Hematopoietic multipotent progenitor cell treated with erythropoietin and hydrocortisone succinate and interleukin-3 and kit ligand, for 4 days (in vitro differentiated cells): ENCODE data around the gene MAGEA9B.
"Not testable (repeated sequence)": the region's sequence is repeated elsewhere in the genome, so short reads cannot be mapped to it uniquely, and the experiment has no call there.

Experiments used
- DNase-seq: peaks from one replicate; pipeline ENCODE4 v3.0.0-alpha.2; 2015

MAGEA9B gene

DNA sequence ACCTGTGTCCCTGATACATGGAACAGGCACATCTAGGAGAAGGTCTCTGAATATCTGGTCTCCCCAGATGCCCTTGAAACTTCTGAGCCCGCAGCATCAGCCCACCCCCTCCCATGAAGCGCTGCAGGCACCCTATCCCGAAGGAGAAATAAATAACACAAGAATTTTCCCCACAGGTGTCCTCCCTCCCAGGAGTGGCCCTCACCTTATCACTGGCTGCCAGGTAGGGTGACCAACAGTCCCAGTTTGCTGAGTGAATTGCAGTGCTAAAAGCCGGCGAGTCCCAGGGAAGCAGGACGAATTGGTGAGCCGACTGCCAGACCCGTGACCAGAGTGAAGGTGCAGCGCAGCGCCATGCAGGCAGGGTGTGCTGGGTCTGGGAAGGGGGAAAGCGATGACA lies 53.3 kb downstream of the MAGEA9B start:
- not testable (repeated sequence) for DNase-seq

DNA sequence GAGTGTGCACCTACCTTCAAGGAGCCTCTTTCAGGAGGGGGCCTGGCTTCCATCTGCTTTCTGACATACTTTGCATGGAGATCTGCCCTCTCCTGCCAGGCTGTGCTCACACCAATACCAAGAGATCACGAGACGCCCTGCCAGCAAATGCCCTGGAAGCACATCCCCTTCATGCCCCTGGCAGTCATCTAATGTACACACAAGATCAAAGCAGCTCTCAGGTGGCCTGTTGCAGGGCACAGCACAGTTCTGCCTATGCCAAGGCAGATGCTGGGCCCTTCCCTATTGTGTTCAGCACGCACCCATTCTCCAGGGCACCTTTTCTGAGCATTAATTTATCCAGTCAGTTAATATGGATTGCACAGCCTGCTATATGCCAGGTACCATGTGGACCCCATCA lies 54.4 kb downstream of the MAGEA9B start:
- not testable (repeated sequence) for DNase-seq
